Measurements from ENCODE around the gene PEX26.
A peak's percentile ranks its signal among the peaks of the same experiment; 100 is the strongest.
"Not testable (repeated sequence)": the region's sequence is repeated elsewhere in the genome, so short reads cannot be mapped to it uniquely, and the experiment has no call there.

Gene PEX26

DNA sequence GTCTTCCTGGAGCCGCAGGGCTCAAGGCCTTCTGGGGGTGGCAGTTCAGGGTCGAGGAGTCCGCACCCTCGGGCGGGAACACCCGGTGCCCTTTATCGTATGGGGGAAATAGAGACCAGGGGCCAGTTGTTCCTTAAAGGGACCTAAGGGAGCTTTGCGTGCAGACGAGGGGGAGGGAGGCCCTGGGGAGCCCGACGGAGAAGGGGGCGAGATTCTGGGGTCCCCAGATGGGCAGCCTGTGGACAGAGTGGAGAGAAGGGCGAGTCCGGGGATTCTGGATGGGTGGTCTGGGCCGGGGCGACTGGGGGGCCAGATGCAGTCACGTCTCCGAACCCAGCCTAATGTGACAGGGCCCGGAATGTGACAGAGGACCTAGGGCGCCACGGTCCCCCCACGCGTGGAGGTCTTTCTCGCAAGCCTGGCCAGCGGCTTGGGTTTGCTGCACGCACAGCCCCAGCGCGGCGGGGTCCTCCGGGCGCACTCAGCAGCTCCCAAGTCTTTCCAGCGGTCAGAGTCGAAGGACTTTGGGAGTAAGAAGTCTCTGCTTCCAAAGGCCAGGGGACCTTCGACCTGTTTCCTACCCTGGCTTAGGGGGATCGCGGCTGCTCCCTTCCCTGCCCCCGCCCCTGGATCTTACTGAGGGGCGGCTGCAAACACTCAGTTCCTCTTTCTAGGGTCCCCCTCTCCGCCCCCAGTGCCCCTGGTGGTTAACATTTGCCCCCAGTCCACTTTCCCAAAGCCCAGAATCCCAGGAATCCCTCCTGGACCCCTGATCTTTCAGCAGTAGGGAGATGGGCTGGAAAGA lies 33.4 kb downstream of the PEX26 start:
- no peak for DNase-seq
- in situ Hi-C loops (cut with MboI; ENCODE audit: low pct_unique_long_range_greater_than_20kb, low sequenced_read_pairs), result no loop called here

GRCh38 chr22:18111759-18112330 lies 34.1 kb downstream of the PEX26 start:
- in situ Hi-C loops (cut with MboI; ENCODE audit: low pct_unique_long_range_greater_than_20kb, low sequenced_read_pairs), result no loop called here
- no peak for DNase-seq

DNA sequence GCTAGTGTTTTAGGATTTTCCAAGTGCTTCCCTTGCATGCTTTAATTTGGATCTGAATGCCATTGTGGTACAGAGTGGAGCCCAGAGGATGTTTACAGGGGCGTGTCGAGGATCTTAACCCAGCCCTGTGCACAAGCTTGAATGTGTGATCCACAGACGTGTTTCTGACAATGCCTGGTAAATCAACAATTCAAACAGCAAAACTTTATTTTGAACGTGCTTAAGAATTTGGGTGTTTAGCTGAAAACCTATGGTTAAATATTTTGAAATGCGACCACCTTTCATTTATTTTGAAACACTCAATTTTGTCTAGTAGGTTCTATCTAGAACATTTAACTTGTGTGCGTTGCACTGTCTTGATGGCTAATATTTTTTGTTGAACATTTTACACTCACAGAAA lies 34.6 kb downstream of the PEX26 start:
- no peak for DNase-seq
- in situ Hi-C loops (cut with MboI; ENCODE audit: low pct_unique_long_range_greater_than_20kb, low sequenced_read_pairs), result no loop called here

DNA sequence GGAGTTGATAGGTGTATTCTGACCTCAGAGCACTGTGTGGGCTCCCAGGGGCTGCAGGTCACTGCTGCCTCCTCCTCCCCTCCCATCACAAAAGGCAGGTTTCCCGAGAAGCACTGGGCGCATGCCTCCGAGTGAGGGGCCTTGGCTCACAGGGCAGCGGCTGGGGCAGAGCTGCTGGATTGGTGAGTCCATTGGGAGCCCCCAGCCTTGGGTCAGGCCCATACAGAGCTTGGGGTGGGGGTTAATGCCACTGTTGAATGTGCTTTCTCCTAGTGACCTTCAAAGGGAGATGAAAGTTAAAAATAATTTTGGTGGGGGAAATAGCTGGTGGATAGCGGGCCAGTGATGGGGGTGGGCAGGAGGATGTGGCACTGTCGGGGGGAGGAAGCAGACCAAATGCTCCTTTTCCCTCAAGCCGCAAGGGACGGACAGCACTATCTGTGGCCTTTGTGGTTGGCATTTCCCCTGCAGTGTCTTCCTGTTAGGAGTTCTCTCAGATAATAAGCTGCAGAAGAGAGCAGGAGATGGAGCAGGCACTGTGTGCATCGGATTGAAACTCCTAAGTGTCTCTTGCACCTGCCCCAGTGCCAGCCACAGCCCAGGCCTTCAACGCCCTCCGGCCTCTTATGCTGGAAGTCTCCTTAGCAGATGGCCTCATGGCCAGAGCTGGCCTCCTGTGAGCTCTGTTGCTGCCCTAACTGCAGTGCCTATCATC lies 36.0 kb downstream of the PEX26 start:
- DNase-seq, result peak; percentile 92
- in situ Hi-C loops (cut with MboI; ENCODE audit: low pct_unique_long_range_greater_than_20kb, low sequenced_read_pairs), result no loop called here

DNA sequence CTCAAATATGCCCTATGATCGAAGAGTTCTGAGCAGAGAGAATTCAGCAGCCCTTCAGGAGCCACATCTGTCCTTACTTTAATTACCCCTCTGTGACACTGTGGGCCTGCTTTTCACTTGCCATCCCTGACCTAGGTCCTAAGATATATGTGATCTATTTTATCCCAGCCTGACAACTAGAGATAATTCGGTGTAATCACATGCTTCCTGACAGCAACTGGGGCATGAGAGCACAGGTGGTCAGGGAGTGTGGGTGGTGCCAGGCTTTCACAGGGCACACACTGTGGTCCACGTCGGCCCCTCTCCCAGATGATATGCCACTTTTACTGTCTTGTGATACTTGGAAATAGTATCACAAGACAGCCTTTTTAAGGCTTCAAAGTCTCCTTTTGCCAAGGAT lies 36.7 kb downstream of the PEX26 start:
- DNase-seq, result peak; percentile 32
- in situ Hi-C loops (cut with MboI; ENCODE audit: low pct_unique_long_range_greater_than_20kb, low sequenced_read_pairs), result no loop called here

- in situ Hi-C loops (cut with MboI; ENCODE audit: low pct_unique_long_range_greater_than_20kb, low sequenced_read_pairs), result no loop called here
- no peak for DNase-seq
Observed at GRCh38 chr22:18114976-18115652, 37.3 kb downstream of the PEX26 start.

- no peak for DNase-seq
- in situ Hi-C loops (cut with MboI; ENCODE audit: low pct_unique_long_range_greater_than_20kb, low sequenced_read_pairs), result no loop called here
Observed at GRCh38 chr22:18115906-18116371, 38.1 kb downstream of the PEX26 start.

- no peak for DNase-seq
- in situ Hi-C loops (cut with MboI; ENCODE audit: low pct_unique_long_range_greater_than_20kb, low sequenced_read_pairs), result no loop called here
Observed at GRCh38 chr22:18116634-18117033, 38.8 kb downstream of the PEX26 start.

DNA sequence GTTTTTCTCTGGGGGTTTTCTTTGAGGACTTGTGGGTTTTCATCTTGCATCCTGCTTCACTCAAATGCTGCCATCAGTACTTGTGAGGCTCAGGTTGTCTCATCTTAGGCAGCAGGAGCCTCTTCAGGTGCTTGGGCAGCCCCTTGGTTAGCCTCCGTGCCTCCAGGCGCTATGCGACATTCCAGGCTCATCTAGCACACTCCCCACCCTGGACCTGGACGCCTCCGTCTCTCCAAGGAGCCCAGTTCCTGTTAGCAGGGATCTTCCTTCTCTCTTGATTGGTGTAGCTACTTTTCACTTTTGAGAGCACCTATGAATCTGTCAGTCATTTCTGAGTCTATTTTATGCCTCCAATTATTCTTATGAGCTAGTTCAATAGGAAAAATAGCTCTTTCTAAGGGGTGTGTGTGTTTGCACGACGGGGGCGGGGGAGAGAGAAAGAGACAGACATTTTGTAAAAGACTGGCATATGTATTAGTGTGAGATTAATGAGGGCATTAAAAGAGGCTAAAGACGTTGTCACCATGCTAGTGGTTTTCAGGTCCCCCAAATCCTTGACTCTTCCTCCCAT lies 40.6 kb downstream of the PEX26 start:
- DNase-seq, result no peak
- in situ Hi-C loops (cut with MboI; ENCODE audit: low pct_unique_long_range_greater_than_20kb, low sequenced_read_pairs), result no loop called here

DNA sequence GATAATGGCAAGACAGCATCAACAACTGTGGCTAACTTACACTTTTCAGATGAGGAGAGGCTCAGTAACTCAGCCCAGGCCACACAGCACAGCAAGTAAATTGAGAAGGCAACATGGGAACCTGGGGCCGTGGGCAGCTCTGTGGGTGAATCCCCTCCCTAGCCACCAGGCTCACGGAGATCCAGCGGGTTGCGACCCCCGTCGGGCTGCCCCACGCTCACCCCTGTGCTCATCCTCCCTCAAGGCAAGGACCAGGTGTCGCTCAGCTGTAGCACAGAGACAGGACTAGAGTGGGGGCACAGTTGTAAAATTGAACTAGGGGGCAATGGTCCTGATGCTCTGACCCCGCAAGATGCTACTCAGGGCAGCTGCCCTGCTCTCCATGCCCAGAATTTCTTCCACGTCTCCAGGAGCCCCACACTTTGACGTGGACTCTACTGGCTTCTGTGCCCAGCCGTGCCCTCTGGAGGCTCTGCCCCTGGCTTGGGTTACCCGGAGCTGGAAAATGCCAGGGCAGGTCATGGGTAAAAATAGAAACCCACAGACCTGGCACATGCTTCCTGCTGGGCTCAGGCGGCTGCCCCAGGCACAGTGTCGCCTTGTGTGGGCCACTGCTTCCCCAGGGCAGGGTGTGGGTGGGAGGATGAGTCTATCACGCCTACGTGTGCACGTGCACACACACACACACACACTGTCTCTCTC lies 41.8 kb downstream of the PEX26 start:
- in situ Hi-C loops (cut with MboI; ENCODE audit: low pct_unique_long_range_greater_than_20kb, low sequenced_read_pairs), result no loop called here
- DNase-seq, result no peak

- in situ Hi-C loops (cut with MboI; ENCODE audit: low pct_unique_long_range_greater_than_20kb, low sequenced_read_pairs), result no loop called here
- no peak for DNase-seq
Observed at GRCh38 chr22:18120857-18121256, 43.1 kb downstream of the PEX26 start.

GRCh38 chr22:18121506-18121905 lies 43.7 kb downstream of the PEX26 start:
- in situ Hi-C loops (cut with MboI; ENCODE audit: low pct_unique_long_range_greater_than_20kb, low sequenced_read_pairs), result no loop called here
- DNase-seq, result no peak

GRCh38 chr22:18121954-18122554 lies 44.3 kb downstream of the PEX26 start:
- no peak for DNase-seq
- in situ Hi-C loops (cut with MboI; ENCODE audit: low pct_unique_long_range_greater_than_20kb, low sequenced_read_pairs), result no loop called here

GRCh38 chr22:18123476-18124025 lies 45.8 kb downstream of the PEX26 start:
- not testable (repeated sequence) for DNase-seq

DNA sequence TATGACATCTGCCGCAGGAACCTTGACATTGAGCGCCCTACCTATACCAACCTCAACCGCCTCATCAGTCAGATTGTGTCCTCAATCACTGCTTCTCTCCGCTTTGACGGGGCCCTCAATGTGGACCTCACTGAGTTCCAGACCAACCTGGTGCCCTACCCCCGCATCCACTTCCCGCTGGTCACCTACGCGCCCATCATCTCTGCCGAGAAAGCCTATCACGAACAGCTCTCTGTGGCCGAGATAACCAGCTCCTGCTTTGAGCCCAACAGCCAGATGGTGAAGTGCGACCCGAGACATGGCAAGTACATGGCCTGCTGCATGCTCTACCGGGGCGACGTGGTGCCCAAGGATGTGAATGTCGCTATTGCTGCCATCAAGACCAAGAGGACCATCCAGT lies 48.8 kb downstream of the PEX26 start:
- in situ Hi-C loops (cut with MboI; ENCODE audit: low pct_unique_long_range_greater_than_20kb, low sequenced_read_pairs), result no loop called here
- no peak for DNase-seq

More at GRCh38 chr22:18123476-18124025, 45.8 kb downstream of the PEX26 start:
- in situ Hi-C loops (cut with MboI; ENCODE audit: low pct_unique_long_range_greater_than_20kb, low sequenced_read_pairs), result not testable (repeated sequence)

- DNase-seq, result no peak
- in situ Hi-C loops (cut with MboI; ENCODE audit: low pct_unique_long_range_greater_than_20kb, low sequenced_read_pairs), result no loop called here
Observed at GRCh38 chr22:18130018-18130417, 52.2 kb downstream of the PEX26 start.

GRCh38 chr22:18130699-18131429 lies 53.1 kb downstream of the PEX26 start:
- no peak for DNase-seq
- in situ Hi-C loops (cut with MboI; ENCODE audit: low pct_unique_long_range_greater_than_20kb, low sequenced_read_pairs), result no loop called here

All from KBM-7 (cell line).